Erythroblast (primary cell): ENCODE data around the gene PTCHD1.

Source experiments
- DNase-seq, 2 experiments: peaks; one replicate each; lab custom pipeline; 2025; lab: John Stamatoyannopoulos, UW
- GATA1 ChIP-seq: IDR thresholded peaks from 2 replicates; pipeline ENCODE4 v1.6.1; 2011; ENCODE audit warnings: low read depth, mild to moderate bottlenecking, control low read depth, low read length, moderate library complexity
- POLR2A ChIP-seq: IDR thresholded peaks from 2 replicates; pipeline ENCODE4 v1.6.1; 2011; ENCODE audit warnings: mild to moderate bottlenecking, low read length

Gene PTCHD1

DNA sequence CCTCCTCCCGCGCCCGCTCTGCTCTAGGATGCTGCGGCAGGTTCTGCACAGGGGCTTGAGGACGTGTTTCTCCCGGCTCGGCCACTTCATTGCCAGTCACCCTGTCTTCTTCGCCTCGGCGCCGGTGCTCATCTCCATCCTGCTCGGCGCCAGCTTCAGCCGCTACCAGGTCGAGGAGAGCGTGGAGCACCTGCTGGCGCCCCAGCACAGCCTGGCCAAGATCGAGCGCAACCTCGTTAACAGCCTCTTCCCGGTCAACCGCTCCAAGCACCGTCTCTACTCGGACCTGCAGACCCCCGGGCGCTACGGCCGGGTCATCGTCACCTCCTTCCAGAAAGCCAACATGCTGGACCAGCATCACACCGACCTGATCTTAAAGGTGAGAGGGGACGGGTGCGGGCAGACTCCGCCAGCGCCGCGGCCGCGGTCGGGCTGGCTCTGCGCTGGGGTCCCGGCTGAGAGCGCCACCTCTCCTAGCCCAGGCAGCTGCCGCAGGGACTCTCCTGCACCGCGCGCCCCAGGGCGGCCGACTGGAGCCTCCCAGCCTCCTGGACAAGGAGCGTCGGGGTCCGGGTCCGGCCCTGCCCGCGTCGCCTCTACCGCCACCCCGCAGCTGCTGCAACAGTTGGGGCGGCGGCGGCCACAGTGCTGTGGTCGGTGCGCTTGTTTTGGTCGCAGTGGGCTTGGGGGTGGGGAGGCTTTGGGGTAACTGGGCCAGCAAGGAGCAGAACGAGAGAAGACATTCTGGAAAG is at the start of gene PTCHD1:
Gene PTCHD1, plus strand, starts transcription at position 2 of the 752 bp plus-strand sequence. Its CDS starts 27 bp downstream, at position 29.
- DNase-seq, result no peak
- TF ChIP-seq GATA1, result no peak
- no peak for TF ChIP-seq POLR2A

DNA sequence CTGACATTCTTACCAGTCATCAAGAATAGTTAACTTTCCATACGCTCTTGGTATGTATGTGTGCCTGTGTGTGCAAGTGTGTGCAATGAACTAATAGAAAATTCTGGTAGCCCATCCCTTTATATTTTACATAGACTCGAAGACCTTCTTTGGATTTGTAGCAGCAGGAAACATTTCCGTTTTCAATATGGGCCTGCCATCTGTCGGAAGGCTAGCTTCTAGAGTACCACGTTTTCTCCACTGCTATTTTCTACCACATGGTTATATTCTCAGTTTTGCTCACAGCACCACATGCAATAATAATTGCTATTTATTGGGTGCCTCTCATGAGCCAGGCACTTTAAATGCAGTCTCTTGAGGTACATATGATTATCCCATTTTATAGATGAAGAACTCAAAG is 47.9 kb upstream of the PTCHD1 start:
- DNase-seq, result no peak
- no peak for TF ChIP-seq GATA1
- no peak for TF ChIP-seq POLR2A

DNA sequence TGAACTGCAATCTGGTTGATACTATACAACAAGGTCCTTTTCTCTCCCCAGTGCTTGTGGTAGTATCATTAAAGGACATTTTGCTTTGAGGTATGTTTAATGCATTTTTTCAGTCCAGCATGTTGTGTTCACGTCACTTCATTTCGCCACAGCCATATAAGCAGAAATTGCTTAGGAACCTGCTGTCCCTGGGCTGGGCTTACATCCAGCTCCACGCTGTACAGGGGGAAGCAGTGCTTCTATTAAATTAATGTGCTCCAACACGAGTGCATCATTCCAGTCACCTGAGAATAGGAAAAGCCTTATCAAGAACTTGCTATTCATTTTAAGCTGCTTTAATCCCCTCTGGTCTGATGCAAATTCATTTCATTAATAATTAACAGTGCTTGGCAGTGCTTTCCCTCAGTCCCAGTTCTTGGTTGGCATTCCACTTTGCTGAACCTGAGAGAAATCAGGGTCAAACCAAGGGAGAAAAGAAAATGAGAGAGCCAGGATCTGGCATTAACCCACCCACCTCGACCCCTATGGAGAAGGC is 47.4 kb upstream of the PTCHD1 start:
- no peak for TF ChIP-seq GATA1
- TF ChIP-seq POLR2A, result no peak
- no peak for DNase-seq

DNA sequence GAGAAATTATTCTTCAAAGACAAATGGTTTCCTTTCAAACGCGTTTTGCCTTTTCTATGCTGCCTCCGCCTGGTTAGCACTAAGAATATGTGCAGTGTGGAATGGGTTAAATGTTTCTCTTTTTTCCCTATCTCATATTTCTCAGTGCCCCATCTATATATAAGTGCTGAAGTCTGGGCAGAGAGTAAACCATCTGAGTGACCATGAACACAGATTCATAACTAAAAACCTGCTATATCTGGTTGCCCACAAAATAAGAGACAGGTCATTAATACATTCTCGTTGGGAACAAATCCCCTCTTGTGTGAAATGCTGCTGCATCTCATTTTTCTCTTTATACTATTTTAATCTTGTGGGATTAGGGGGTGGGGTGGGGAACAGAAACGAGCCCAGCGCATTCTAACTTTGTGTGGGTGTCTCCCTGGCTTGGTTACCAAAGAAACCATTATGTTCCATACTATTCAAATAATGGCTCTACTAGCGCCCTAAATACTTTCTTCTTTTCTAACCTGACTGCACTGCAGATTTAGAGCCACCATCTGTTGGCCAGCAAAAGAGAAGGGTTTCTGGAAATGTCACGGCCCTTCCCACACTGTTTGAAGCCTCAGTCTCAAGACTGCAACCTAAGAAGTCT is 42.2 kb upstream of the PTCHD1 start:
- no peak for TF ChIP-seq POLR2A
- TF ChIP-seq GATA1, result no peak
- no peak for DNase-seq

GRCh38 chrX:23292988-23293651 is 41.5 kb upstream of the PTCHD1 start:
- no peak for DNase-seq

GRCh38 chrX:23304881-23305280 is 29.8 kb upstream of the PTCHD1 start:
- no peak for DNase-seq

More at GRCh38 chrX:23292988-23293651, 41.5 kb upstream of the PTCHD1 start:
- TF ChIP-seq GATA1, result no peak
- TF ChIP-seq POLR2A, result no peak

DNA sequence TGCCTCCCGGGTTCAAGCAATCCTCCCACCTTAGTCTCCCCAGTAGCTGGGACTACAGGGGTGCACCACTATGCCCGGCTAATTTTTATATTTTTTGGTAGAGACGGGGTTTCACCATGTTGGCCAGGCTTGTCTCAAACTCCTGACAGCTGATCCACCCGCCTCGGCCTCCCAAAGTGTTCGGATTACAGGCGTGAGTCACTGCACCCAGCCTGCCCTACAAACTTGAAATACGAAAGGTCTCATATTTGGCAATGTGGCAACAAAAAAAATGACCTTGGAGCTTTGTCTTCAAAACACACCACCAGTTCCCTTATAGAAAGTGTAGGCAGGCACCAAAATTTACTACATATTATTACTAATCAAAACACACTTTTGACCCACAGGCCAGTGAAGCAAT is 22.9 kb upstream of the PTCHD1 start:
- TF ChIP-seq POLR2A (no peak), GATA1 (no peak)
- DNase-seq, result no peak

More at GRCh38 chrX:23304881-23305280, 29.8 kb upstream of the PTCHD1 start:
- TF ChIP-seq POLR2A (no peak), GATA1 (no peak)

DNA sequence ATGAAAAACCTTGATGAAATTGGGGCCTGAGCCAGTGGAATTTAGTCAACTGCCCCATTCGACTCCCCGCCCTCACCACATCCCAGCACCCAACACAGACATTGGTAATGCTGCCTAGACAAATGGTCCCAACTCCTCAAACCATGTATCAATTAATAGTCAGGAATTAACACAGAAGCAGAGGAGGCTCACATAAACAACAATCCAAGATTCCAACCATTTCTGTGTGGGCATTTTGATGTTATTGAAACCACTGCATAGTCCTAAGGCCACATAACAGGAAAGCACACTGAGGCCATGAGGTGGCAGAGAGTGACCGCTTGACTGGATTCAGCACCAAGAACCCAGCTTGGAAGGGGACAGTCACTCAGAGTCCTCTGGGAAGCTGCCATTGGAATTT is 22.5 kb upstream of the PTCHD1 start:
- no peak for TF ChIP-seq POLR2A
- no peak for TF ChIP-seq GATA1
- no peak for DNase-seq

DNA sequence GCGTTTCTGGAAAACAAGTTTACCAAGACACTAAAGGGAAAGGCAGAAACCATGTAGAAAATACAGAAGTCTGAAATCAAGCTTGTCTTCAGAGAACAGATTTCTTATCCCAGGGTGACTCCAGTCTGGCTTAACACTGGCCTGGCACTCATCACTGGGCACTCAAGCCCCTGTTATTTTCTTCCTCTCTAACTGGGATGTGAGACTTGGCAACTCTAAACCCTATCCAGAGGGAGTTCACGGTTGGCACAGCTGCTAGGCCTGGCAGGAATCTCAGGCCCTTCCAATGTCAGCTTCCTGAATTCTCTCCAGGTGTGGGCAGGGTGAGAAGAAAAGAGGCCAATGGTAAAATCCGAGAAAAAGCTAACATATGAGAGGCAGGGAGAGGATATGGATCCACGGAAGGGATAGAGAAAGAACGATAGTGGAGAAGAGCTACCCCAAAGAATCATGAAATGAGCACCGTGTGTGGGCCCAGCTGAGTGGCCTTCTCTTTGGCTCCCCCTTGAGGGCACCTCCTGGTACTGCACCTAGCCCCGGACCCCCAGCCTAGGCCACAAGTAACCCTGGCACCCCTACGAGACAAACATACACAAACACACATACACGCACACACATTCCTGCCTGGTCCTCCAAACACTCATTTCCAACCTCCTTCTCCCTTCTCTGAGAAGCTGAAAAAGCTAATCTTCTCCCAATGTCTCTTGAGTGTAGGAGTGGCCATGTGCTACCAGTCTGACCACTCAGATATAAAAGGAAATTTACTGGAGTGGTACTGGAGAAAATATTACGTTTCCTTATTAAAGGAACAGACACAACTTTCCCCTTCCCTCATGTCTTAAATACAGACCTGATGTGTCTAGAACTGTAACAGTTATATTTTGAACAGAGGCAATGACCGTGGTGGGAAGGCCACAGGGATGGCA is 16.6 kb upstream of the PTCHD1 start:
- DNase-seq, result peak; percentile 8 to 39
- no peak for TF ChIP-seq POLR2A
- no peak for TF ChIP-seq GATA1

- DNase-seq, result no peak
- TF ChIP-seq GATA1 (no peak), POLR2A (no peak)
Measured at GRCh38 chrX:23327104-23327503, 7.5 kb upstream of the PTCHD1 start.

GRCh38 chrX:23331701-23332100 is 2.9 kb upstream of the PTCHD1 start:
- no peak for TF ChIP-seq POLR2A
- TF ChIP-seq GATA1, result no peak
- no peak for DNase-seq

DNA sequence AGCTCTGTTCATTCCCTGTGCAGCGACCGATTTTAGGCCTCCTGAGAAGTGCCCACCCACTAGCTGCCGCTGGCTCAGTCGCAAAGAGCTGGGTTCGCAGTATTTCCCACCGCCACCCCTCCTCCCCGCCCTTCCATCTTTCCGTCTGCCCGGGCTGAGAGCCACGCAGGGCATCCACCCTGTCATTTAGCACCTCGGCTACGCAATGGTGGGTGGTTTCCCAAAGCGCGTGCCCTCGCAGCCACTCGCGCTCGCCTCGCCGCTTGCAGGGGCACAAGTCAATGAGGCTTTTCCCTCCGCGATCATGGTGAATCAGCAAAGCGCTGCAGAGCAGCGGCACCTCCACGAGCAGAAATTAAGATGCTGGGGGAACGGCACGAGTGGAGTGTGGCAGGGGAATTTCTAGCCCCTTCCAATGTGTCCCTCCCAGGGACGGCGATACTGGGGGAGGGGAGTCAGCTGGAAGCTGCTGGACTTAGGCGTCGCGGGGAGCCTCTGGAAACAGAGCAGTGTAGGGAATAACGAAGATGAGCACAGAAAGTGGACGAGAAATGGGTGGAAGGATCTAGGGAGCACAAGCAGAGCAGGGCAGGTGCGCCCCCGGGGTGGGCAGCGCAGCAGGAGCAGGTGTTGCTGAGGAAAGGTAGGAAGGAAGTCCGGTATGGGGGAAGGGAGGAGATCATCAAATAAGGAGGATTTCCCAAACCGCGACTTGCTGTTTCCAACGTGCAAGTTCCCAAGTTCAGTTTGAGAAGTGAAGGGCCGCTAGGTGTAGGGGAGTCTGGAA is 2.4 kb upstream of the PTCHD1 start:
- TF ChIP-seq GATA1, result no peak
- DNase-seq, result no peak
